Activated effector memory CD4-positive, alpha-beta T cell treated with anti-CD3 and anti-CD28 coated beads, Interleukin-2, amount 50 U/mL, for 16 hours (primary cell): ENCODE measurements around the gene GRM1.

Source experiments
- DNase-seq: peaks from one replicate; pipeline ENCODE4 v3.0.0-alpha.2; 2020

Gene GRM1

GRCh38 chr6:146339716-146340115 is 310.9 kb downstream of the GRM1 start:
- DNase-seq: no peak

DNA sequence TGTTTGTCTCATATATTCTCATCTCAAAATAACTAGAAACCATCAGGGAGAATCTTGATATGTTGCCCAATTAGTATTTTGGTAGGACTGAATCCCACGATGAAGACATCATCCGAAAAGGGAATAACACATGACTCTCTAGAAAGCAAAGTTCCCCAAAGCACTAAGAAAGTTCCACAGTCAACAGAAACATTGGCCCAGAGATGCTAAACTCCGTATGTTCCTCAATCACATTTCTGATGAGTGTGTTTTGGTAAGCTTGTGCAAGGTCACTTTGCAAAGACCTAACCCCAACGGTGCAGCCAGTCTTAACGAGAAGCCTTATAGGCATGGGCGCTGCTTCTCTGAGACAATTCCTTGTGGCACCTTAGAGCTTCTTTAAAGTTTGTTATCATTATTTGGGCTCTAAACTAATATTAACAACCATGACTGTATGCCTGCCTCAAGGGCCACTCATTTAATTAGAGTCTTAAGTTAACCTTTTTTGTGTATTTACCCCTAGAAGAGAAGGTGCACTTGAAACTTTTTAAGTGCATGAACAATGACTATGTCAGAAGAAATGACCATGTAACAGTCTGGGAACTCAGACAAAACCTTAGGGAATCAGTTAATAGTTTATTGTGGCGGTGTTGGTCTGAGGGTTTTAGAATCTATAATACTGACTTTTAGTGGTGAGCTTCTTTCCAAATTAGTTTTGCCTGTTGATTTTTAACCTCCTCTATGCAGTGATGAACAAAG is 312.8 kb downstream of the GRM1 start:
- DNase-seq: no peak

- DNase-seq: no peak
Observed at GRCh38 chr6:146345598-146345997, 316.7 kb downstream of the GRM1 start.

DNA sequence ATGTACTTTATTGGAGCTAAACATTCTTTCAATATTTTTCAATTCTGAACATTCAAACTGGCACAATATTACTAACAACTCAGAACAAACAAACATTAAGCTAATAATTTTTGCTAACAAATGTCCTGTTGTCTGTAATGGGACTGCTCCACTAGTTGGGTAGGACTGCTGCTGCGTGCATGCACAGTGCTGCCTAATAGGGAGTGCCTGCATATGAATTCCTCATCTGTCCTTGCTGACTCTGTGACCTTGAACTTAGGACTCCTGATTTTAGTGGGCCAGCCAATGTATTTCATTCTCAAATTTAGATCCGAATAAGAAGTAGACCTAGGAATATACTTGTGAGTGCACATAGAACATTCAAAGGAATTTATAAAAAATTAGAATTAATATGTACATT is 318.2 kb downstream of the GRM1 start:
- no peak for DNase-seq

- DNase-seq: no peak
Observed at GRCh38 chr6:146347690-146348089, 318.8 kb downstream of the GRM1 start.

GRCh38 chr6:146351018-146351417 is 322.2 kb downstream of the GRM1 start:
- DNase-seq: no peak

DNA sequence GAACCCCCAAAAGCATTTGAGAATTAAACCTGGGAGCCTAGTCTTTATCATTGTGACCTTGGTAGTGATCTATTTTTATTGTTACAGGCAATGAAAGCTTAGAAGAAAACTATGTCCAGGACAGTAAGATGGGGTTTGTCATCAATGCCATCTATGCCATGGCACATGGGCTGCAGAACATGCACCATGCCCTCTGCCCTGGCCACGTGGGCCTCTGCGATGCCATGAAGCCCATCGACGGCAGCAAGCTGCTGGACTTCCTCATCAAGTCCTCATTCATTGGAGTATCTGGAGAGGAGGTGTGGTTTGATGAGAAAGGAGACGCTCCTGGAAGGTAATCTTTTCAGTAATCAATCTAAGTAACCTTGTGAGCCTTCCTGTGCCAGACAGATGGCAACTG is 323.3 kb downstream of the GRM1 start:
- no peak for DNase-seq

DNA sequence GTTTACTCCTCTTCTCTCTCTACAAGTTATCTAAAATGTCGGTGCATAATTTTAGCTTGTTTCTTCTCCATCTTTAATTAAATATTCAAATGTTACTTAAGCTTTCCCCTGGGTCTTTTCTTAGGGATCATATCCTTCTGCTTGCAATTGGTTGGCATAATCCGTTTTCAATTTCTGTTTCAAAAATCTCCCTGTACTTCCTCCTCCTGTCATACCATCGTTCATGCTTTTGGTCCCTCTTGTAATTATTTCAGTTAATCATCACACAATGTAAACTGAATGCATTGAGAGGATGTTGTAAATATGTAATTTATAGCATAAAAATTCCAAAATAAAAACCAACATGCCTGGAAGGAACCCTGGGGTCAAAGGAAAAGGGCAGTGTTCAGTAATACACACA is 325.6 kb downstream of the GRM1 start:
- no peak for DNase-seq

- DNase-seq: no peak
Observed at GRCh38 chr6:146355521-146356100, 326.7 kb downstream of the GRM1 start.

GRCh38 chr6:146357578-146358430 is 328.9 kb downstream of the GRM1 start:
- DNase-seq: no peak

DNA sequence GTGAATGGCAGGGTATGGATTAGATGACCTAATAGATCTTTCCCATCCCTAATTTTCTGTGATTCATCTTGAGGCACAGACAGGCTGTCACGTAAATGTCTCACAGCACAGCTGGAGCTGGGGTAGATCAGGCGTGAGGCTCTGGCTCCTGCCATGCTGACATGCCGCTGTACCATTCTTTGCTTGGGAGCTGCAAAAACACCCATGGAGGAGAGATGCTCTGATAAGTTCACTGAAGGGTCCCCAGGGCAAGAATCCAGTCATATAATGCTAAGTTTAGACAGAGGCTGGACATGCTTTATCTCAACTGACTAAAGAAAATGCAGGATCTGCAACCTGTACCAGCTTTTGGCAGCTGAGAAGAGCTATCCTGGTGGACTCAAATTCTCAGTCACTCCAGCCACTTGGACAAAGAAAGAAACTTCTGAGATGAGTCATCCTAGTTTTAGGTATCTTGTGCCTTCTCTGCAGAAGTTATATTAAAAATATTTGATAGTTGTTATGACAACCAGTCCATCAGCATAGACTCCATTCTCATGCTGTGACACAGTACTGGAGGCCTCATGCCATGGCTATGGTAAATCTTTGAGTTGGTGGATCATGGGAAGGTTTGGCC is 329.7 kb downstream of the GRM1 start:
- DNase-seq: no peak

DNA sequence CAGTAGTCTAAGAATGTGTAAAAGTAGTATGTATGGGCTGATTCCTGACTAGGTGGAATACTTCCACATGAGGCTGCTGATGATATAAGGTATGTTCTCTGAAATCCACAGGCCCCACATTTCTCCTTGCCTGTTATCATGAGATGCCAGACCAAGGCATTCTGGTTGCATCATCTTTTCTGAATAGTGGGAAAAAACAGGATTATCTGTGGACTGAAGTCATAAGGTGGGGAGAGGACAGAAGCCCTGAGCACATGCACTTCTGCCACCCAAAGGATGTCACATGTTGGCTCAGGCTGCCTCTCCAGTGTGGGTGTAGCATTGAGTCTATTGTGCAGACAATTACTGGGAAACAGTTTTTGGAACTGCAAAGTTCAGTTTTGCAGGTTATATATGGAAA is 330.3 kb downstream of the GRM1 start:
- DNase-seq: no peak

GRCh38 chr6:146361128-146361924 is 332.5 kb downstream of the GRM1 start:
- no peak for DNase-seq

- no peak for DNase-seq
Observed at GRCh38 chr6:146363838-146364607, 335.2 kb downstream of the GRM1 start.

GRCh38 chr6:146364816-146365594 is 336.1 kb downstream of the GRM1 start:
- DNase-seq: no peak

GRCh38 chr6:146367061-146367460 is 338.2 kb downstream of the GRM1 start:
- no peak for DNase-seq

DNA sequence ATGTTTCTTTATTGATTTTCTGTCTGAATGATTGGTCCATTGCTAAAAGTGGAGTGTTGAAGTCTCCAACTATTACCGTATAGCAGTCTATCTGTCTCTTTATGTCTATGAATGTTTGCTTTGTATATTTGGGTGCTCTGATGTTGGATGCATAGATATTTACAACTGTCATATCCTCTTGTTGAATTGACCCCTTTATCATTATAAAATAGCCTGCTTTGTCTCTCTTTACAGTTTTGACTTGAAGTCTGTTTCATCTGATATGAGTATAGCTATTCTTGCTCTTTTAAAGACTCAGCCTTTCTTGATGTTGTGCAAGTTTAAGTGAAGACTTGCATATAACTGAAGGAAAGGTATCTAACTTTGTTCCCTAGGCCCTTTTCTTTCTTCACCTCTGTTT is 341.0 kb downstream of the GRM1 start:
- DNase-seq: no peak

DNA sequence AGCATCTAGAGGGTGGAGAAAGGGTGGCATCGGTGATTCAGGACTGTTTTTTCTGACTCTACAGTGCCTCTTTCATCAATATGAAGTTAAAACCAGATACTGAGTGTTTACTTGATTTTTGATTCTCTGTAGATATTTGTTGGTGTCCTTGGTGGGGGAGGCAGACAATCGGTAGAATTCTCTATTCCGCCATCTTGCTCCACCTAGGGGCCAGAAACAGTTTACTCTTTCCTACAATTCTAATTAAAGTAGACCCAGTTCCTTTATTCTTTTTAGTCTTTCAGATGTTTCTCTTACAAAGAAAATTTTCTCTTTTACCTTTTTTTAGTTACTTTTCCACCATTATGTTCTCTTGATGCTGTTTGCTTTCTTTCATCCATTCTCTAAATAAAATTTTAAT is 352.6 kb downstream of the GRM1 start:
- DNase-seq: no peak

DNA sequence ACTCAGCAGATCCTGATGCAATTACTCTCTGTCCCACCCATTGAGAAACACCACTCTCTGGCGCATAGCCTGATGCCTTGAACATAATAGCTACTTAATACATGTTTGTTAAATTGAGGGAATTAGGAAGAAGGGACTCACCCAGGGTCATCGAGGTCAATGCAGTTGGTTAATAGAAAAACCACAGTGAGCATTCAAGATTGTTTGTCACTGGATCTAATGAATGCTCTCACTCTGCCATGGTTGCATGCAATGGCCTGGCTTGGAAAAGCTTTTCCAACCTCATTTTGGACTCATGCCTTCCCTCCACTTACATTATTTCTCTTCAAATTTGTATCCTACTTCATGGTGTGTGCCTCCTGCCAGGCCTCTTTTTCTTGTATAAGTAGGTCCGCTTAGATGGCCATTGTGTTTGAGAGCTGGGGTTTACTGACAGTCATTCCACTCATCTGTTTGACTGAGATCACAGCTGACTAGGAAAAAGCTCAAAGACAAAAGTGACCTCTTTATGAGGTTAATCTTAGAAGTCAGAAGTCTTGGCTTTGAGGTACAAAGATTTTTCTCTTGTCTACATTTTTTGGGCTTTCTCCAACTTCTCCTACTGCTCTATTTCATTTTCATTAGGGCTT is 360.0 kb downstream of the GRM1 start:
- DNase-seq: no peak

GRCh38 chr6:146389740-146390139 is 360.9 kb downstream of the GRM1 start:
- no peak for DNase-seq

GRCh38 chr6:146397638-146398037 is 368.8 kb downstream of the GRM1 start:
- DNase-seq: no peak
